Activated naive CD4-positive, alpha-beta T cell treated with anti-CD3 and anti-CD28 coated beads, Interleukin-2, amount 50 U/mL, for 24 hours (primary cell): ENCODE results near the gene IGSF21.
"Not testable (repeated sequence)": the region's sequence is repeated elsewhere in the genome, so short reads cannot be mapped to it uniquely, and the experiment has no call there.

Experiments used
- H3K27ac Mint-ChIP-seq: one replicate; pipeline ENCODE4 v1.8.0; 2021; ENCODE audit warnings: mild to moderate bottlenecking, mixed read lengths
- H3K27me3 Mint-ChIP-seq: one replicate; pipeline ENCODE4 v1.8.0; 2021; ENCODE audit warnings: mixed read lengths
- H3K36me3 Mint-ChIP-seq: one replicate; pipeline ENCODE4 v1.8.0; 2021; ENCODE audit warnings: mixed read lengths
- H3K4me1 Mint-ChIP-seq: one replicate; pipeline ENCODE4 v1.8.0; 2021; ENCODE audit warnings: mixed read lengths
- H3K4me3 Mint-ChIP-seq: one replicate; pipeline ENCODE4 v1.8.0; 2021; ENCODE audit warnings: mild to moderate bottlenecking, mixed read lengths
- H3K9me3 Mint-ChIP-seq: one replicate; pipeline ENCODE4 v1.8.0; 2021; ENCODE audit warnings: mixed read lengths

The IGSF21 gene

DNA sequence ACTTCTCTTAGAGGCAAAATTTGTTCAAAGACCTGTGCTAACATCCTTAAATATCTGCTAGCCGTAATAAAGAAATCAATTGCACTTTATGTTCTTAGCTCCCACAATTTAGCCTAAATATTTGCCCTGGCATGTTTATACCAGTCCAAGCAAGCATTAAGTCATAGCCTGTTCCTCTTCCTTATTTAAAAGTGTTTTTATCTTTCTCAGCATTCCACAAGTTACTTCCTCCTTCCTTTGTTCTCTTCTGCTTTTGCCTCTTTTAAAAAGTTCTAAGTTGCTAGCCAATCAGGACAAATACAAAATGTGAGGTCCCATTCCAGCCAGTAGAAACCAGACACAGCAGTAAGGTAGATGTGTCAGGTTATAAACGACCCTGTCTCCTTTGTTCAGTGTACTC, 58.0 kb downstream of the IGSF21 start:
- not testable (repeated sequence) for H3K9me3 Mint-ChIP-seq

DNA sequence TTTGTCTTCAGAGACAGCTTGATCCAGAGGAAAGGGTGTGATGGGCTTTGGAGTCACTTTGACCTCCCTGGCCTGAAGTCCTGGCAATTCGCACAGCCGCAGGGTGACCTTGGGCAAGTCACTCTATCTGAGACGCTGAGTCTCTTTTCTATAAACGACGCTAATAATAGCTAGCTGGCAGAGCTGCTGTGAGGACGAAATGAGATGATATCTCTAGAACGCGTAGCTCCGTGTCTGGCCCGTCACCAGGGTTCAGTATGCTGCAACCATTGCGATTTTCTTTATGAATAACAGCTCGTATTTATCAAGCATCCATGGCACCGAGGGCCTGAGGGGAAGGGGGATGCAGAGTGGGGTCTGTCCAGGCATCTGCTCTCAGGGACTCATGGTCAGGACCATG, 58.7 kb downstream of the IGSF21 start:
- Mint-ChIP-seq H3K36me3 (no peaks in the 10 kb centered on the region), H3K27me3 (peaks cover 11% of the 10 kb centered on the region), H3K4me3 (no peak overlapping the region), H3K9me3 (no peaks in the 10 kb centered on the region), H3K4me1 (no peaks in the 10 kb centered on the region), H3K27ac (no peak overlapping the region)

More for the DNA sequence above, 58.0 kb downstream of the IGSF21 start:
- not testable (repeated sequence) for H3K27ac Mint-ChIP-seq, H3K4me1 Mint-ChIP-seq, H3K36me3 Mint-ChIP-seq, H3K4me3 Mint-ChIP-seq
- H3K27me3 Mint-ChIP-seq = peaks cover 11% of the 10 kb centered on the region

DNA sequence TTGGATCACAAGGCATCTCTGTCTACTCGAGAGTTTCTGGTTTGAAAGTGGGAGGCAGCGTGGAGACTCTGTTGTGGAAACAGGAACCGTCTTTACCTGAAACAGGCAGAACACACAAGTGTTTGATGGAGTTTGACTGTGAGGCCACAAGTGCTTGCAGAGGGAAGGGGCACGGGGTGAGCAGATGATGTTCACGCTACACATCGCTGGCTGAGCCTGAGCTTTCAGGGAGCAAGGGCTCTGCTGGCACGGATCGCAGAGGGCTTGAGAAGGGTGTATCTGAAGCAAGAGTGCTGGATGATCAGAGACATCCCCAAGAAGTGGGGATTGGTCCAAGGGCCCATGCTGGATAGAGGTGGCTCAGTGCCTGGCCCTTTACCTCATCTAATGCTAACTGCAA, 59.3 kb downstream of the IGSF21 start:
- Mint-ChIP-seq H3K9me3 (no peaks in the 10 kb centered on the region), H3K4me3 (no peak overlapping the region), H3K4me1 (no peaks in the 10 kb centered on the region), H3K27me3 (peaks cover 11% of the 10 kb centered on the region), H3K27ac (no peak overlapping the region), H3K36me3 (no peaks in the 10 kb centered on the region)

DNA sequence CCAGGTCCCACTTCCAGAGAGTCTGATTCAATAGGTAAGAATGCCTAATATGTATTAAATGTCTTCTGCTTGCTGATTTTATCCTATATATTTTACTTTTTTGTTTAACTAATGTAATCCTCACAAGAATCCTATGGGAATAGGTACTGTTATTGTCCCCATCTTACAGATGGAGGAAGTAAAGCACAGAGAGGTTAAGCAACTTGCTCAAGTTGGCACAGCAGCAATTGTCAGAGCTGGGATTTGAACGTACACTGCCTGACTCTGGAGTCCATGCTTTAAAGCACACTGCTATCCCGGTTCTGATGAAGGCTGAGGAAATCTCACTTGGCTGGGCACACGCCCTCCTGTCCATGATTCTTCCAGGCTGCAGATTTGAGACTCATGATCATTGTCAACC, 62.8 kb downstream of the IGSF21 start:
- no peaks in the 10 kb centered on the region for H3K36me3 Mint-ChIP-seq
- H3K27me3 Mint-ChIP-seq = peaks cover 14% of the 10 kb centered on the region
- H3K4me1 Mint-ChIP-seq = no peaks in the 10 kb centered on the region

DNA sequence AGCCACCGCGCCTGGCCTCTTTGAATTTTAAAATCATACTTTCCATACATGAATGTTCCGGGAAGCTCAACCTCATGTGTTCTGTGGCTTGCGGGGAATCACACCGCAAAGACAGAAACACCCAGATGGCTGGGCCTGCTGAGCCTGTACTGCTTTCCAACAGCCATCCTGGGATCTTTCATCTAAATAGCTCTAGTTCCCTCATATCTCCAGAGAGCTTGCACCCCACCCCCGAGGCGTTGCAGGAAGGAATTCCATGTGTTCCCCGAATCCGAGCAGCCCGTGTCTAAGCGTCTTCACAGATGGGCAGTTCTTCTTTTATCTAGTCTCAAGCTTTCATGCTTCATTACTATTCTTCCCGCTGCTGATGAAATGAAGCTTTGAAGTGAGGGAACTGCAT, 66.4 kb downstream of the IGSF21 start:
- no peak overlapping the region for H3K4me3 Mint-ChIP-seq
- H3K4me1 Mint-ChIP-seq = no peaks in the 10 kb centered on the region
- peaks cover 10% of the 10 kb centered on the region for H3K27me3 Mint-ChIP-seq
- no peaks in the 10 kb centered on the region for H3K9me3 Mint-ChIP-seq
- H3K36me3 Mint-ChIP-seq = no peaks in the 10 kb centered on the region
- H3K27ac Mint-ChIP-seq = no peak overlapping the region

More for the DNA sequence above, 62.8 kb downstream of the IGSF21 start:
- no peak overlapping the region for H3K4me3 Mint-ChIP-seq
- H3K27ac Mint-ChIP-seq = no peak overlapping the region
- H3K9me3 Mint-ChIP-seq = no peaks in the 10 kb centered on the region

DNA sequence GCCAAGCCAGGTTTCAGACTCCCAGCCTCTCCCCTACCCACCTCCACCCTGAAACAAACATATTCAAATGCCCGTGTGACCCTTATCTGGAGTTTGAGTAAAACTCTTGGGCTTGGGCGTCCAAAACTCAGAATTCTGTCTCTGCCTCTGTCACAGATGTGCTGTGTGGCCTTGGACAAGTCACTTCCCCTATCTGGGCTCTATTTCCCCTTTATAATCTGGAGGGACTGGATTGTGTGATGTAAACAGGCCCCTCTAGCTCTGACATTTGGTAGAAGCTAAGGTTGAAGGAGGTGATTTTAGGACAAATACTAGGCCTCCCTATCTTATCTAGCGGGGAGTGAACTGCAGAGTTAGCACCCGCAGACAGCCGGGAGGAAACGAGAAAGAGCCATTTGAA, 67.5 kb downstream of the IGSF21 start:
- no peak overlapping the region for H3K27ac Mint-ChIP-seq
- no peak overlapping the region for H3K4me3 Mint-ChIP-seq
- no peaks in the 10 kb centered on the region for H3K36me3 Mint-ChIP-seq
- H3K27me3 Mint-ChIP-seq = peaks cover 10% of the 10 kb centered on the region
- no peaks in the 10 kb centered on the region for H3K4me1 Mint-ChIP-seq
- no peaks in the 10 kb centered on the region for H3K9me3 Mint-ChIP-seq

GRCh38 chr1:18175530-18176377, 68.2 kb downstream of the IGSF21 start:
- no peak overlapping the region for H3K27ac Mint-ChIP-seq
- H3K36me3 Mint-ChIP-seq = no peaks in the 10 kb centered on the region
- H3K4me1 Mint-ChIP-seq = no peaks in the 10 kb centered on the region
- H3K4me3 Mint-ChIP-seq = no peak overlapping the region
- peaks cover 10% of the 10 kb centered on the region for H3K27me3 Mint-ChIP-seq
- no peaks in the 10 kb centered on the region for H3K9me3 Mint-ChIP-seq

DNA sequence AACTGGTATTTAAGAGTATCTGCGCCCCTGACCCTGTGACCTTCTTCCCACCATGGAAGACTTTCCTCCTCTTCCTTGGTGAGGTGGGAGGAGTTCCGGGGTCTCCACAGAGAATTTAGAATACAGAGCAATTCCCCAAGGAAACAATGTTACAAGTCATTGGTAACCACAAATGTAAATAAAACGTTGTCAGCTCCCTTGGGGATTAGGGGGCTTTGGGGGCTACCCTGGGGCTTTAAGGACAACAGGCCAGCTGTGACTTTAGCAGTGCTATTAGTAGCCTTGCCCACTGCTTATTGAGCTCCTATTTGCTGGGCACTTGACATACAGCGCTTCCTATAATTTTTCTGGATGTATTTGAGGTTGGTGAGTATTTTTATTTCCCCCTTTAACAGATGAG, 69.0 kb downstream of the IGSF21 start:
- Mint-ChIP-seq H3K4me3 (no peak overlapping the region), H3K27me3 (peaks cover 10% of the 10 kb centered on the region), H3K36me3 (no peaks in the 10 kb centered on the region), H3K27ac (no peak overlapping the region), H3K9me3 (no peaks in the 10 kb centered on the region), H3K4me1 (no peaks in the 10 kb centered on the region)

GRCh38 chr1:18178111-18178510, 70.5 kb downstream of the IGSF21 start:
- Mint-ChIP-seq H3K27ac (no peak overlapping the region), H3K4me3 (no peak overlapping the region), H3K4me1 (no peaks in the 10 kb centered on the region), H3K36me3 (no peaks in the 10 kb centered on the region), H3K9me3 (no peaks in the 10 kb centered on the region), H3K27me3 (peaks cover 10% of the 10 kb centered on the region)

DNA sequence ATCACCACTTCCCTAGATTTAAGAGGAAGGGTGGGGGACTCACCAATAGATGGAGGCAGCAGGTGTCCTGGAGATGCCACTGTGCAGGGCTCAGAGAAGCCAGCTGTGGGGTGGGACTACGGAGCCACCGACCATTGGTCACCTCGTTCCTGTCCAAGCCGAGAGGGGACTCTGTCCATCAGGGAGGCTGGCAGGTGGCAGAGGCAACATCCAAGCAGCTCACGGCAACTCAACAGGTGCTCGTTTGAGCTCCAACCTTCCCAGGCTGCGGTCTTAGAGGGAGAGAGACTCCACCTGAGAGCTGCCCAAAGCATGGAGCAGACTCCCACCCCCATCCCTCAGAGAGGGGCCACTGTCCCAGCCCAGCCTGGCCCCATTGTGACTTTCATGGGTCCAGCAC, 71.4 kb downstream of the IGSF21 start:
- no peak overlapping the region for H3K27ac Mint-ChIP-seq
- peaks cover 9% of the 10 kb centered on the region for H3K27me3 Mint-ChIP-seq
- H3K4me3 Mint-ChIP-seq = no peak overlapping the region
- no peaks in the 10 kb centered on the region for H3K4me1 Mint-ChIP-seq
- H3K36me3 Mint-ChIP-seq = no peaks in the 10 kb centered on the region
- no peaks in the 10 kb centered on the region for H3K9me3 Mint-ChIP-seq

DNA sequence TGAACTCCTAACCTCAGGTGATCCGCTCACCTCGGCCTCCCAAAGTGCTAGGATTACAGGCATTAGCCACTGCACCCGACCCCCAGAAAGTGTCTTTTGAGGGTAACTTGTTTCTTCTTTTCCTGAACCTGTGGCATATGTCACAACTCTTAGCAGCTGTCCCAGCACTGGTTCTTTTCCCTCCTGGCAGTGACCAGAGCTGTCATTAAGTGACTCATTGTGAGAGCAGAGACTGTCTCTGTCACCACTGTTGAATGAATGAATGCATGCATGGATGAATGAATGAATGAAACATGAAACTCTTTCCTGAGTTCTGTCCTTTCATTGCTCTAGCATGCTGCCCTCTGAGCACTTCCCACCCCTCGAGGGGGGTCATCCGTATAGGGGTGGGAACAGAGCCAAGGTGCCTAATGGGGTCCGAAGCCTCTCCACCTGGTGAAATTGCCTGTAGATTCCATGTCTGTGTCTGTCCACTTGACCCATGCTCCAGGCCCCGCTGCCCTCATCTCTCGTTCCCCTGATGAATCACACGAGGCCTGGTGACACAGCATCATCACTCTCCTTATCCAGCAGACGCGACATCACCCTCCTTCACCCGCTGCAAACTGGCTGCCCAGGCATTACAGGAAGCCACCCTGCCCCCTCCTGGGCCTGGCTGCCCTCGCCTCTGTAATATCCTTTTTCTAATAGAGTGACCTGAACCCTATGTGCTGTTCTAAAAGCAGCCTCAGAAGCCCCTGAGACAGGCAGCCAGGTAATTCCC, 75.0 kb downstream of the IGSF21 start:
- no peak overlapping the region for H3K27ac Mint-ChIP-seq
- H3K4me3 Mint-ChIP-seq = no peak overlapping the region
- no peaks in the 10 kb centered on the region for H3K36me3 Mint-ChIP-seq
- peaks cover 8% of the 10 kb centered on the region for H3K27me3 Mint-ChIP-seq
- no peaks in the 10 kb centered on the region for H3K9me3 Mint-ChIP-seq
- no peaks in the 10 kb centered on the region for H3K4me1 Mint-ChIP-seq

GRCh38 chr1:18183533-18183932, 75.9 kb downstream of the IGSF21 start:
- no peaks in the 10 kb centered on the region for H3K36me3 Mint-ChIP-seq

GRCh38 chr1:18187054-18187453, 79.5 kb downstream of the IGSF21 start:
- Mint-ChIP-seq H3K36me3 (no peaks in the 10 kb centered on the region), H3K4me3 (no peak overlapping the region), H3K27ac (no peak overlapping the region), H3K9me3 (no peaks in the 10 kb centered on the region), H3K27me3 (peaks cover 9% of the 10 kb centered on the region), H3K4me1 (no peaks in the 10 kb centered on the region)

More at GRCh38 chr1:18183533-18183932, 75.9 kb downstream of the IGSF21 start:
- no peaks in the 10 kb centered on the region for H3K9me3 Mint-ChIP-seq
- peaks cover 8% of the 10 kb centered on the region for H3K27me3 Mint-ChIP-seq
- no peak overlapping the region for H3K4me3 Mint-ChIP-seq
- H3K27ac Mint-ChIP-seq = no peak overlapping the region
- H3K4me1 Mint-ChIP-seq = no peaks in the 10 kb centered on the region

DNA sequence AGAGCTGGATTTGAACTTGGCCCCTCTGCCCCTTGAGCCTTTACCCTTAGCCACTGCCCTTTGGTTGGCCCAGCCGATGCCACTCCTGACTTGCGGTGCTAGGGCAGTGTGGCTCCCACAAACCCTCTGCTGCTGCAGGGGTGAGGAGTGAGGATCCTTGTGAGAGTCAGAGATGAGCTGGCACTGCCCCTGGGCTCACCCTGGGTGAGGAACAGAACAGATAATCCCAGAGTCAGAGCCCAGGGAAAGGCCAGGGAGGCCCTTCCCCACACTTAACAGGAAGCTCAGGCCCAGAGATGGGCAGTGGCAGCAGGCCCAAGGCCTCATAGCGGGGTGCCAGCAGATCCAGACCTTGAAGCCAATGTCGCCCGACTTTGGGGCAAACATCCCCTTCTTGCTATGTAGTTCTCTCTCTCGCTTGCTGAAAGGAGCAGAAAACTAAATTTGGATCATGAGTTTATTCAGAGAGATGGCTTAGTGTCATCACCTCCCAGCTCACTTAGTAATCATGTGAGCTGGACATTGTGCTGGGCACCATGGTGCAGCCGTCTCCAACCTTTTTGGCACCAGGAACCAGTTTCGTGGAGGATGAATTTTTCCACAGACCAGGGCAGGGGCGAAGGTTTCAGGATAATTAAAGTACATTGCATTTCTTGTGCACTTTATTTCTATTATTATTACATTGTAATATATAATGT, 81.4 kb downstream of the IGSF21 start:
- Mint-ChIP-seq H3K4me3 (no peak overlapping the region), H3K36me3 (no peaks in the 10 kb centered on the region), H3K27ac (no peak overlapping the region), H3K9me3 (no peaks in the 10 kb centered on the region), H3K4me1 (no peaks in the 10 kb centered on the region), H3K27me3 (peaks cover 11% of the 10 kb centered on the region)

DNA sequence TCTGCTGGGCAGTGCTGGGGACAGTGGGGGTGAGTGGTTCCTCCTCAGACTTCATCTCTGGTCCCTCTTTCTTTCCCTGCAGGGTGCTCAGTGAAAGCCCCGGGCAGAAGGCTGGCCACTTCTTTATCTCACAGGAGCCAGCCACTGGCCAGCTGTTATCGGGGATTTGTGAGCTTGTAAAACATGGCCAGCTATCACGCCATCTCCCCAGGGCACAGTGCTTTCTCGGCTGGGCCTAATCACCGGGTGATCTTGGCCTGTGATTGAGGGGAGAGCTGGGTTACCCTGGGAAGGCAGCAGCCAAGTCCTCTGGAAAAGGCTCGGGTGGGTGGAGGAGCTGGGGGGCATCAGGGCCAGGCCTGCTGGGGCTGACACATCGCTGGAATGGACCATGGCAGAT, 83.0 kb downstream of the IGSF21 start:
- Mint-ChIP-seq H3K27ac (no peak overlapping the region), H3K36me3 (no peaks in the 10 kb centered on the region), H3K4me1 (no peaks in the 10 kb centered on the region), H3K27me3 (peaks cover 15% of the 10 kb centered on the region), H3K9me3 (no peaks in the 10 kb centered on the region), H3K4me3 (no peak overlapping the region)

GRCh38 chr1:18191037-18191436, 83.4 kb downstream of the IGSF21 start:
- Mint-ChIP-seq H3K4me3 (no peak overlapping the region), H3K27ac (no peak overlapping the region), H3K27me3 (peaks cover 20% of the 10 kb centered on the region), H3K36me3 (no peaks in the 10 kb centered on the region), H3K4me1 (no peaks in the 10 kb centered on the region), H3K9me3 (no peaks in the 10 kb centered on the region)
